Measurements from ENCODE around the gene LIN28A.
A peak's percentile ranks its signal among the peaks of the same experiment; 100 is the strongest.

Gene LIN28A

GRCh38 chr1:26388791-26389445 lies 21.7 kb upstream of the LIN28A start:
- no peak for DNase-seq

GRCh38 chr1:26389604-26390247 lies 20.9 kb upstream of the LIN28A start:
- no peak for DNase-seq

GRCh38 chr1:26391450-26391849 lies 19.2 kb upstream of the LIN28A start:
- DNase-seq, result peak; percentile 46

- DNase-seq, result no peak
Observed at GRCh38 chr1:26395754-26396153, 14.9 kb upstream of the LIN28A start.

- no peak for DNase-seq
Observed at GRCh38 chr1:26399034-26399433, 11.6 kb upstream of the LIN28A start.

GRCh38 chr1:26401891-26402290 lies 8.7 kb upstream of the LIN28A start:
- no peak for DNase-seq

- DNase-seq, result no peak
Observed at GRCh38 chr1:26403656-26404055, 7.0 kb upstream of the LIN28A start.

- DNase-seq, result no peak
Observed at GRCh38 chr1:26404641-26405040, 6.0 kb upstream of the LIN28A start.

- DNase-seq, result no peak
Observed at GRCh38 chr1:26405281-26405915, 5.2 kb upstream of the LIN28A start.

GRCh38 chr1:26408604-26409003 lies 2.0 kb upstream of the LIN28A start:
- DNase-seq, result peak; percentile 61

- DNase-seq, result no peak
Observed at GRCh38 chr1:26409191-26409807, 1.3 kb upstream of the LIN28A start.

GRCh38 chr1:26411624-26412074 lies 1.0 kb downstream of the LIN28A start:
- DNase-seq, result no peak

- DNase-seq, result no peak
Observed at GRCh38 chr1:26412180-26412840, 1.7 kb downstream of the LIN28A start.

- DNase-seq, result no peak
Observed at GRCh38 chr1:26413031-26413430, 2.4 kb downstream of the LIN28A start.

- DNase-seq, result peak; percentile 46
Observed at GRCh38 chr1:26417111-26417759, 6.6 kb downstream of the LIN28A start.

- no peak for DNase-seq
Observed at GRCh38 chr1:26418865-26419349, 8.3 kb downstream of the LIN28A start.

GRCh38 chr1:26419494-26419893 lies 8.9 kb downstream of the LIN28A start:
- DNase-seq, result no peak

- DNase-seq, result no peak
Observed at GRCh38 chr1:26429721-26430120, 19.1 kb downstream of the LIN28A start.

- peak; percentile 71 for DNase-seq
Observed at GRCh38 chr1:26431979-26432695, 21.5 kb downstream of the LIN28A start, which contains the start of gene DHDDS. Gene DHDDS (plus strand): TSS chr1:26432321. CDS start chr1:26432946, 625 bp downstream.

- DNase-seq, result no peak
Observed at GRCh38 chr1:26432793-26433192, 22.2 kb downstream of the LIN28A start.

GRCh38 chr1:26434161-26434752 lies 23.6 kb downstream of the LIN28A start:
- DNase-seq, result no peak

Measured in 8988T (cell line).